ENCODE measurements around the gene STK10. TPM values are rescaled to one million over a fixed set of nuclear protein-coding genes. Genes with fewer than 3 reads are reported as not detected.

The STK10 gene
- total RNA-seq, 1 donor from 2014 or later = 72.5 TPM

- peaks cover 54% of the 10 kb centered on the region for H3K36me3 ChIP-seq
- H3K27me3 ChIP-seq (ENCODE audit: low read depth) = no peaks in the 10 kb centered on the region
- peaks cover 15% of the 10 kb centered on the region for H3K4me1 ChIP-seq
- no peak for DNase-seq
- no peak for TF ChIP-seq CTCF (IDR thresholded peaks at IDR 0.05)
- ATAC-seq = no peak
- intact Hi-C loops (cut with DNase I) = no loop called here
- no peak overlapping the region for H3K27ac ChIP-seq
- no peaks in the 10 kb centered on the region for H3K9me3 ChIP-seq
- no peak overlapping the region for H3K4me3 ChIP-seq
Measured at GRCh38 chr5:172079876-172080275, 108.1 kb downstream of the STK10 start.

GRCh38 chr5:172078726-172079345 is 109.2 kb downstream of the STK10 start:
- peaks cover 63% of the 10 kb centered on the region for H3K36me3 ChIP-seq
- intact Hi-C loops (cut with DNase I) = no loop called here

GRCh38 chr5:172077664-172078425 is 110.2 kb downstream of the STK10 start:
- Histone ChIP-seq H3K36me3 (peaks cover 58% of the 10 kb centered on the region), H3K27me3 (ENCODE audit: low read depth) (no peaks in the 10 kb centered on the region), H3K9me3 (no peaks in the 10 kb centered on the region), H3K4me1 (peaks cover 15% of the 10 kb centered on the region), H3K4me3 (no peak overlapping the region), H3K27ac (no peak overlapping the region)
- ATAC-seq (peak in 1 of 2 donors; percentile 11), DNase-seq (no peak)
- TF ChIP-seq CTCF (IDR thresholded peaks at IDR 0.05) = no peak
- intact Hi-C loops (cut with DNase I) = no loop called here

More at GRCh38 chr5:172078726-172079345, 109.2 kb downstream of the STK10 start:
- Histone ChIP-seq H3K27ac (no peak overlapping the region), H3K4me1 (peaks cover 15% of the 10 kb centered on the region), H3K4me3 (no peak overlapping the region), H3K9me3 (no peaks in the 10 kb centered on the region), H3K27me3 (ENCODE audit: low read depth) (no peaks in the 10 kb centered on the region)
- no peak for TF ChIP-seq CTCF (IDR thresholded peaks at IDR 0.05)
- DNase-seq (no peak), ATAC-seq (peak; percentile 80 to 84)

GRCh38 chr5:172076761-172077244 is 111.2 kb downstream of the STK10 start:
- intact Hi-C loops (cut with DNase I) = no loop called here
- ATAC-seq (no peak), DNase-seq (no peak)
- Histone ChIP-seq H3K36me3 (peaks cover 56% of the 10 kb centered on the region), H3K27ac (no peak overlapping the region), H3K27me3 (ENCODE audit: low read depth) (no peaks in the 10 kb centered on the region), H3K9me3 (no peaks in the 10 kb centered on the region), H3K4me1 (peaks cover 15% of the 10 kb centered on the region), H3K4me3 (no peak overlapping the region)
- TF ChIP-seq CTCF (IDR thresholded peaks at IDR 0.05) = no peak

- Histone ChIP-seq H3K27ac (no peak overlapping the region), H3K36me3 (peaks cover 48% of the 10 kb centered on the region), H3K9me3 (no peaks in the 10 kb centered on the region), H3K27me3 (ENCODE audit: low read depth) (no peaks in the 10 kb centered on the region), H3K4me1 (peaks cover 15% of the 10 kb centered on the region), H3K4me3 (no peak overlapping the region)
- ATAC-seq (no peak), DNase-seq (no peak)
- intact Hi-C loops (cut with DNase I) = no loop called here
- no peak for TF ChIP-seq CTCF (IDR thresholded peaks at IDR 0.05)
Measured at GRCh38 chr5:172075656-172076055, 112.4 kb downstream of the STK10 start.

All from lower lobe of right lung (tissue), 2 donors.